ENCODE results near the gene ESYT2.

Gene ESYT2

DNA sequence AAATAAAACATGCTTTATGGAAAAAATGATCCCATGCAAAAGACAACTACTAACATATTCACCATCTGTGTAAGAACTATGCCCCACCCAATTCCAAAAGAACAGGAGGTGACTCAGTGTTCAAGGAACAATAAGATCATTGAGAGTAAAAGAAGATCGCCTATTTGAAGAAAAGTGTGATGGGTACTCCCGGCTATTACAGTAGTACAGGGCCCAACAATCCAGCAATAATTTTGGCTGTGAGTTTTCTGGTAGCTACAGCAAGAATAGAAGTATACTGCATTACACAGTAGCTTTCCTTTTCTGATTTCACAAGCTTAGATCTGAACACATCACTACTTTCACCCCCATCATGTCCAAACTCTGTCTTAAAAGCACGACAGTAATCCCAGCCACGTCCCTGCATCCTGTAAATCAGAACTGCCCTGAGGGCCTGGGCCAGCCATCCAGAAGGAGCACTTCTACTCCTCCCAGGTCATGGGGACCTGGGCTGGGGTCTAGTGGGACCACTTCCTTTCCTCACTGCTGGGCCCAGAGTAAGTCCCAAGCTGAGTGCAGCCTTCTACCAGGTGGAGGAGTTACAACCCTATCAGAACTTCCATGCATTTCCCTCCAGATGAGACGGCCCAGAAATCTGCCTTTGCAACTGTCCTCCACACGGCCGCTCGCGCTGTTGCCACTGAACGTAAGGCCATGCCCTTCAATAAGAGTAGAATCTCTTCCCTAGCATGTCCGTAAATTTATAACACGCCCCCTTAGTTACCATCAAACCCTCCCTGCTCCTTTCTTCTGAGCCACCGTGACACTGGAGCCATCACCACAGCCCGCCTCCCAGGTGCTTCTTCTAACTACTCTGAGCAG lies 7.9 kb downstream of the ESYT2 start:
- peak; percentile 59 for DNase-seq

DNA sequence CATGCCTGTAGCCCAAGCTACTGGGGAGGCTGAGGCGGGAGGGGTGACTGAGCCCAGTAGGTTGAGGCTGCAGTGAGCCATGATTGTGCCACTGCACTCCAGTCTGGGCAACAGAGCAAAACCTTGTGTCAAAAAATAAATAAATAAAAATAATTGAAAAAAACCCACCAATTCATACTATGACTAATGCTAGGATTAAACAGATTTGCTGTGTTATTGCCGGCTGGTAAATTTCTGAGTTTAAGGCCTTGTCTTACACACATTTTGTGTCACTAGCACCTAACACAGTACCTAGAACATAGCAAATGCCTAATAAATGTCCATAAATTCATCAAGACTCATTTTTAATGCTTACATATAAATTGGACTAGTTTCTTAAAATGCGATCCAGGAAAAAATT lies 8.7 kb downstream of the ESYT2 start:
- DNase-seq: no peak

DNA sequence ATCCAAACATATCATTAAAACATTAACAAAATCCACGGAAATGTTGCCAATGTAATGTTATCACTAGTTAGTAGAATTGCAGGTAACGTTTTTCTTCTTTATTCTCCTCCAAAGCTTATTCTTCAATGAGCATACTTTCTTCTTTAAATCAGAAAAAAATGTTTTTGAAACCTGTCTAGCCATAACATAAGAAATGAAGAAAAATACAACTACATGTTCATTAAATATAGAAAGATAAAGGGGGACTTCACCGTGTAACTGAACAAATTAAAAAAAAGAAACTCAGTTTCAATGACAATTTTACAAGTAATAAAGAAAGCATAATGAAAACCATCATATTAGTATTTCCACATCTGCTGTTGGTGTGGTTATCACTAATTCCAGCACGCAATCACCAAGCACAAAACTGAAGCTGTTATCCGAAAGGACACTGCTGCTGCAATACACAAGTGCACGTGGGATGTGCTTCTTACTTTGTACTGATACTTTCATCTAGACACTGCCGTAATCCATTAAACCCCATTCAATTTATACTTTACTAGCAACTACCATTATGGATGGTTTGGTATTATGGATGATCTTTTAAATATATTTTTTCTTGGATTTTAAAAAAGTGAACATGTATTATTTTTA lies 9.6 kb downstream of the ESYT2 start:
- DNase-seq: peak; percentile 36

DNA sequence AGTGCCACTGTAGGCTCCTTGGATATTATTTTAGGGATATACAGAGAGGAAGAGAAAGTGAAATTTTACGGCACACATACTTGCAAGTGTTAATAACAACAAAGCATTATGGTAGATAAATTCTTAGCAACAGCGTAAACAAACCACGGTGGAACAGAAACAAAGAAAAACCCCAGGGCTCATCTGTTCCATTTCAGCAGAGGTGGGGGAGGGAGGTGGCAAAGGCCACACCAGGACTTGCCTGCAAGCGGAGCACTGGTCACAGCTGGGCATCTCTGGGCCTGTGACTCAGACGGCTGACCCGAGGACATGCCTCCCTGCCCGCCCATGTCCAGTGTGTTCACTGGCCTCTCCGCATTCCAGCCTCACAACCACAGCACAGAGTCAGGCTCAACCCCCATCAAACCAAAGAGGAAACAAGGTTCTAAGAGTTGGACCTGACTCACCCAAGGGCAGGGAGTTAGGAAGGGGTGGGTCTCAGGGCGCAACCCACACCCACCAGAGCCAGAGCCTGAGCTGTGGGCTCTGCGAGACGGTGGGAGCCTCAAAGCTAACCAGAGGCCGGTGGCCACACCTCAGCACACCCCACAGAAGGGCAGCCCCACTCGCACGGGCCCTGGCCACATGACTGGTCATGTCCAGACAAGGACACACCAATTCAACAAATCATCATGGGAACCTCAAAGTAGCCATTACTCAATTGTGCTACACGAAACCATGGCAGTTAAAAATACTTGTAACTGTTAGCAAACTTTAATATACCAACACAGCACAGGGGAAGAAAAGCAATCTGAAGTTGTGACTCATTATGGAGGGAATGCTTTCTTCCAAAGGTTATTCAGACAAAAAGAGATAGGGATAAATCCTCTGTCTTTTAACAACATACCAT lies 10.7 kb downstream of the ESYT2 start:
- DNase-seq: peak; percentile 82

DNA sequence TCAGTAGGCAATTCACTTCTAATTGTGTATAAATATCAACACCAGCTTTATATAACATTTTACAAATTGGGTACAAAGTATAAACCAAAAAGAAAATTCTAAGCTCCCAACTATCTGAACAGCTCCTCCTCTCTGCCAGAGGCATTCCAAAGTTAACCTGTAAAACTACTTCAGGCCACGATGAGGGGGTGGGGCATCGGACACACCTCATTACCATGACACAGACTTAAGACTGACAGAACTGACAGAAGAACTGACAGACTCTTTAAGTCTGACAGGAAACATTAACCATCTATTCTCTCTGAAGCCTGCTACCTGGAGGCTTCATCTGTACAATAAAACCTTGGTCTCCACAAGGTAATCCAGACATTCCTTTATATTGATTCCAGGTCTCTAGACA lies 12.3 kb downstream of the ESYT2 start:
- DNase-seq: peak; percentile 49

DNA sequence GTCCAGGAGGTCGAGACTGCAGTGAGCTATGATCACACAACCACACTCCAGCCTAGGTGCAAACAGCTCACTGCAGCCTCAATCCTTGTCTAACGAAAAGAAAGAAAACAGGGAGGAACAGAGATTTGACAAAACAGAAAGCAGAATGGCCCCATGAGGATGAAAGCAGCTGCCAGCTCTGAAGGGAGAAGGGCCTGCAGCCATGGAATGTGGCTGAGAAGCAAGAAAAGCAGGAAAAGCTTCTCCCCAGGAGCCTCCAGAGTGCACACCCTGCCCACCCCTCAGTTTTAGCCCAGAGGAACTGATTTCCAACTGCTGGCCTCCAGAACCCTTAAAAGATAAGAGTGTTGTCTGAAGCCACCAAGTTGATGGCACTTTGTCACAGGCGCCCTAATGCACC lies 13.0 kb downstream of the ESYT2 start:
- DNase-seq: peak; percentile 47

DNA sequence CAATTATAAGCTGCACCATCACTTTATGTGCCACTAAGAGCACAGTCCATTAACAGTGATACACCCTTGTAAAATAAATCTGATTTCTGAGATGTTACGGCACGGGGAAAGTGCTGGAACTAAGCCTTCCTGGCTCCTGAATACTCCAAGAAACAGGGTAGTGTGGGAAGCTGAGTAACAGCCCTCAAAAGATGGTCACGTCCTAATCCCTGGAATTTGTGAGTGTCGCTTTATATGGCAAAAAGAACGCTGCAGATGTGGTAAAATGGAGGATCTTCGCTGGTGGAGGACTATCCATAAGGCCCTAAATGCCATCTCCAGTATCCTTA lies 13.5 kb downstream of the ESYT2 start:
- no peak for DNase-seq

DNA sequence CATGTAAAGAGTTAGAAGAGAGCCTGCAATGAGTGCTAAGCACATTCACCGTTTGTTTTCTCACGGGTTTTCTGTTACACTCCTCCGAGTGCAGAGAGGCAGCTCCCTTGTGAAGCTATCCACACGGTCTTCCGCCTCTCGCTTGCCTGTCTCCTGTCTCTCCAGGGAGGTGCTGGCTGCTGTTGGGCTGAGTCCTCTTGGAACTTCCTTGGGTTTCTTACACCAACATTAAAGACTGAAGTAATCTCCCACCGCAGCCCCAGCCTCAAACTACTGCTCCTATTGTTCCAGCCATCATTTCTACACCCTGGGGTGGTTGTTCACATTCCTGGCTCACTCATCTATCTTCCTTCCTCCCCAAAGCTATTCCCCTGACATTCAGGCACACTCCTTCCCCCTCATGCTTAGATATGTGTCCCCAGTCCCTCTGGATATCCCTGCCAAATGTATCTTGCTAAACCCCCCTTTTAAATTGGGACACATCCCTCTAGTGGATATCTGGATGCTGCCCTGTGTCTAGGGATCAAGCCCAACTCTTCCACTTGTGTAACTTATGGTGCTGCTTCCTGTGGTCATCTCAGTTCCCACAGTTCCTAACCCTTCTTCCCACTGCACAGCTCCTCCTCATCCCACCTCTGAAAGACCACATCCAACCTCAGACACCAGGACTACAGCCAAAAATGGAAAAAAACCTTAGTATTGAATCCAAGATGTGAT lies 14.1 kb downstream of the ESYT2 start:
- peak; percentile 45 for DNase-seq

DNA sequence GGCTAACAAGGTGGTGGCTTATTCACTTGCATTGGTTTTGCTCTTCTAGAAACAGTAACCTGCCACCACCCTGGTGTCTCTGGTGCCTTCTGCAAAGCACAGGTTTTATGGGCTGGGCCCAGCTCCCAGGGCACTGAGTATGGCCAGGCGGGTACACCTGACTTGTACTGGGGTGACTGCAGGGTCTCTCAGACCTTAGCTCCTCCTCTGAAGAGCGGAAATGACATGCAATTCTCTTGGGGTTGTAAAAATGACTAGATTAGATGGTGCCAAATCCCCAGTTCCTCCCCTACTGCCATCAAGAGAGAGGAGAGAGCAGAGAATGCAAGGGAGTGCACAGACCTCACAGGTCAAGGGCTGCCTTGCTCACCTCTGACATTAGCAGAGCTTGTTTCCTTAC lies 14.7 kb downstream of the ESYT2 start:
- DNase-seq: peak; percentile 75

DNA sequence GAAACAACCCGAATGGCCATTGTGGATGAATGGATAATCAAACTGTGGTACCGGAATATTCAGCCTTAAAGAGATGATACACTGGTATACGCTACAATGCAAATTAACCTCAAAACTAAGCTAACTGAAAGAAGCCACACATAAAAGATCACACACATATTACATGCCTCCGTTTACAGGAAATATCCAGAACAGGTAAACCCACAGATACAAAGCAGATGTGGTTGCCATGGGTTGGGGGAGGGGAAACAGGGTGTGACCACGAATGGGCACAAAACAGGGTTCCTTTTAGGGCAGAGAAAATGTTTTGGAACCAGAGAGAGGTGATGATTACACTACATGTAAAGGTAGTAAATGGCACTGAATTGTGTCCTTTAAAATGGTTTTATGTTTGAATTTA lies 16.6 kb downstream of the ESYT2 start:
- no peak for DNase-seq

DNA sequence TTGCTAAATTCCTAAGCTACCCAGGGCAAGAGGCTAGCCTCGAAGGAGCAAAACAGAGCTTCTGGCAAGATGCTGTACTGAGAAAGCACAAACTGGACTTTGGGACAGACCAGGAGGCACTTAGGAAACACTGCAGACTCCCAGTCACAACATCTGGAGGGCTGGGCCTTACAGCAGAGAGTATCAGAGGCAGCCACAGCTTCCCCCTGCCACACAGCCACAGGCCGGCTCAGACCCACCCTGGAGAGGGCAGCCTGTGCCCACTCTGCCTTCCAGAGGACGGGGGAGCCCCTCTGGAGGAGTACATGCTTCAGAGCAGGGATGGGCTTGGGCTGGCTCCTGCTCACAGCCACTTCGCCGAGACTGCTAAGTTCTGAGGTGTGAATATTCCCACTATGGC lies 17.4 kb downstream of the ESYT2 start:
- DNase-seq: no peak

DNA sequence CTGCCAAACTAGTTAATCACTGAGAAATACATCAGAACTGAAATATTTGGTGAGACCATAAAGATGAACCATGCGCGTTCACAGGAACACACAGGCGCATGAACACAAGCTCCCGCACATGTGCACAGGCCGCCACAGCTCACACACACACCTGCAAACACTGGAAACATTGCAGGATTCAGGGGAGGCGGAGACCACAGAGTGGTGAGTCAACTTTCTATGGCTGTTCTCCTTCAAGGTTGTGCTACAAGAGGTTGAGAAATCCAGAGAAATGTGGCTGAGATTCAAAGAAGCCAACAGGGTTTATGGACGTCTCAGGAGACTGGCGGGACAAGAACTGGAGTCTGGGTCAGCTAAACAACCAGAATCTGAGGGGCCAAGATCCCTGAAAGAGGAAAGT lies 17.8 kb downstream of the ESYT2 start:
- peak; percentile 78 for DNase-seq

DNA sequence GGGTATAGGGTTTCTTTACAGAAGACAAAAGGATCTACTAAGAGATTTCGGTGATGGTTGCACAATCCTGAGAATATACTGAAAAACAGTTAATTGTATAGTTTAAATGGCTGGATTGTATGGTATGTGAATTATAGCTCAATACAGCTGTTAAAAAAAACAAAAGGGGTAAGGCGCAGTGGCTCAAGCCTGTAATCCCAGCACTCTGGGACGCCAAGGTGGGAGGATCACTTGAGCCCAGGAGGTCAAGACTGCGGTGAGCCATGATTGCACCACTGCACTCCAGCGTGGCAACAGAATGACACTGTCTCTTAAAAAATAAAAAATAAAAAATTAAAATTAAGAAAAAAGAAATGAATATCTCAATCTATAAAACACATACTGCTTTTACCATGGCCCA lies 18.5 kb downstream of the ESYT2 start:
- DNase-seq: no peak

DNA sequence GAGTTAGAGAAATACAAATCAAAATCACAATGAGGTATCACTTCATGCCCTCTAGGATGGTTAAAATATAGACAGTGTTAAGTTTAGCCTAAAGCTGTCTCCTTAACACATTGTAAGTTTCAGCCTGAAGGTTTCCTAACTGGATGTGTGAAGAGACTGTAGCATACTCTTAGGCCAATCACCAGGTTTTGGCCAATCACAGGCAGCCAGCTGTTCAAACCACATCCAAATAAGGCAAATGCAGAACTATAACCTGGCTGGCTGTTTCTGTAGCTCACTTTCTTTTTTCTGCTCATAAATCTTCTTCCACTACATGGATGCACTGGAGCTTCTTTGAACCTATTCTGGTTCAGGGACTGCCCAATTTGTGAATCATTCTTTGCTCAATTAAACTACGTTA lies 19.7 kb downstream of the ESYT2 start:
- DNase-seq: no peak

DNA sequence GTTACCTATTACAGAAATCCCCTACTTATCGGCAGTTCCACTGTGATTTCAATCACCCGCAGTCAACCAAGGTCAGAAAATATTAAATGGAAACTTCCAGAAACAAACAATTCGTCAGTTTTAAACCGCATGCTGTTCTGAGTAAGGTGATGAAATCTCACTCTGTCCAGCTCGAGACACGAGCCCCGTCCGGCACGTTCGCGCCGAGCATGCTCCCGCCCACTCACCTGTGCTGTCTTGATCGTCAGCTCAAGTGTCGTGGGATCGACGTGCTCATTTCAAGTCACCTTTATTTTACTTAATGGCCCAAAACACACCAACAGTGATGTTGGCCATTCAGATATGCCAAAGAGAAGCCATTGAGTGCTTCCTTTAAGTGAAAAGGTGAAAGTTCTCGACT lies 21.2 kb downstream of the ESYT2 start:
- no peak for DNase-seq

DNA sequence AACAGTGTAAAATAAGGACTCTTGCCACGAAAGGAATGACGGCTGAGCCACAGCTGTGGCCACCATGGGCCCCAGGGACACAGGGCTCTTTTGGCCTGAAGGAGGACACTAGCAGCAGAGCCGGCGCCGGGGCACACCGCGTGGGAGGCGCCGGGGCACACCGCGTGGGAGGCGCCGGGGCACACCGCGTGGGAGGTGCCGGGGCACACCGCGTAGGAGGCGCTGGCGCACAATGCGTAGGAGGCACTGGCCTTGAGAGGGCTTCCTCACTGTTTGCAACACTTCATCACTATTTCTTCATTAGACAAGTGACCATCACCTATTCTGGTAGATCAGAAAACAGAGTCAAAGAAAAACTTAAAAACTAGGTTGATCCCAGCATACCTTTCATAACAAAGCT lies 23.4 kb downstream of the ESYT2 start:
- DNase-seq: no peak

DNA sequence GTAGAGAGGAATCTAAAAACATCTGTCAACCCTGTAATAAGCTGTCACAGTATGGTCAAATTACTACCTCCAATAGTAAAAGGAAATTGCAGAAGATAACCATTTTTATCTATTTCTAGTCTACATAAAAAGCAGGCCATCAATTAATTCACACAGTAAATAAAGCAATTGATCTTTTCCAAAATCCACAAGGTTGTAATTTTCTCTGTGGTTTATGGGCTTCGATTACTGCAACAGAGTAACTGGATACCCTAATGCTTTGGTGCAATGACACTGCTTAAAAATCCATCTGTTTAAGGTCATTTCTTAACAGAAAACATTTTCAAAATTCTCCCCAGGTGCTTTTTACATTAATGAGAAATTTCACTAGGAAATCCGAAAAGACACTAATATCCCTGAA lies 23.9 kb downstream of the ESYT2 start:
- no peak for DNase-seq

DNA sequence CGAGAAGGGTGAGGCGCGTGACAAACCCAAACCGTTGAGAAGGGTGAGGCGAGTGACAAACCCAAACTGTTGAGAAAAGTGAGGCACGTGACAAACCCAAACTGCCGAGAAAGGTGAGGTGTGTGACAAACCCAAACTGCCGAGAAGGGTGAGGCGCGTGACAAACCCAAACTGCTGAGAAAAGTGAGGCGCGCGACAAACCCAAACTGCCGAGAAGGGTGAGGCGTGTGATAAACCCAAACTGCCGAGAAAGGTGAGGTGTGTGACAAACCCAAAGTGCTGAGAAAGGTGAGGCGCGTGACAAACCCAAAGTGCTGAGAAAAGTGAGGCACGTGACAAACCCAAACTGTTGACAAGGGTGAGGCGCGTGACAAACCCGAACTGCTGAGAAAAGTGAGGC lies 25.0 kb downstream of the ESYT2 start:
- DNase-seq: no peak

DNA sequence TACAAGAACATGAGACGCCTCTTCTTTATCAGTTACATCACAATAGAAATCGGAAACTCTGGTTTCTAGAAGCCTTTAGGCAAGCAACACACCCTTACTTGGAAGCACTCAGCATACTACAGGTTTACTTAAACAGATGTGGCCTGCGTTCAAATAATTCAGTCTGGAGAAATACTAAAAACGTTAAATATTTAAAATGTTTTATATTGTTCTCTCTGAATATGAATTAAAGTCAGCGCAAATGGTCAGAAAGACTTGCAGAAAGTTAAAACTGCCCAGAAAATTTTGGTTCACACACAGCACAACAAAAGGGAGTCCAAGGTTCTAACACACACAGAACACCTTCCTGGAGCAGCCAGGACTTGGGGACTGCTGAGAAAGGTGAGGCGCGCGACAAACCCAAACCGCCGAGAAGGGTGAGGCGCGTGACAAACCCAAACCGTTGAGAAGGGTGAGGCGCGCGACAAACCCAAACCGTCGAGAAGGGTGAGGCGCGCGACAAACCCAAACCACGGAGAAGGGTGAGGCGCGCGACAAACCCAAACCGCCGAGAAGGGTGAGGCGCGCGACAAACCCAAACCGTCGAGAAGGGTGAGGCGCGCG lies 25.8 kb downstream of the ESYT2 start:
- DNase-seq: no peak

DNA sequence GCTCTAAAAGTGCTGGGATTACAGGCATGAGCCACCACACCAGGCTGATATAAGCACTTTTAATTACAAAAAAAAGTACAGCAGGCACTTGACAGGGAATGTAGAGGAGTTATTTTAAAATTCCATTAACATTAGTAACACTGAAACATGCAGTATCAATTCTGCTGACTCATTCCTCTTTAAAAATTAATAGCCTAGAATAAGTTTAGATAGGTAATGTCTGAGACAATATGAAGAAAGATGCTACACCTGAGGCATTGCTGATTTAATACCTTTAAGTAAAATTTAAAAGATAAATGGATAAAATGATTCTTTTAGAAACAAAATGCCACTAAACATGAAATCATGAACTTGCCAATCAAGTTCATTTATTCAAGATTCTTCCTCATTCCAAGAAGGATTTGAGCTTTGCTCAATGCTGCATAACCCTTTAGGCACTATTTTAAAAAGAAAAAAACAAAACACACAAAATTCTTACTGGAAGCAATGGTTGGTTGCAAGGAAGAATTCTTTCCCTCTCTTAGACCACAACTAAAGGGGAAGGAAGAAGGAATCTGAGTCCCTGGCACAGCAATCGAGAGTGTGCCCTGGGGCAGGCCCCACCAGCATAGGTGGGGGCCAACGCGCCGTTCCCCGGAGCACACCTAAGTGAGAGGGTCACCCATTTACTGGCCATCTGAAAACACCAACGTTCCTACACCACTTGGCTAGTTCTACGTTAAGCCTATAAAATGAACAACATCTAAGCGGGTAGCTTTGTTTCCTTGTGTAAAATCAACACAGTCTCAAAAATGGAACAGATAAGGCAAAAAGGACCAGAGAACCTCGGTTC lies 26.6 kb downstream of the ESYT2 start:
- DNase-seq: no peak

DNA sequence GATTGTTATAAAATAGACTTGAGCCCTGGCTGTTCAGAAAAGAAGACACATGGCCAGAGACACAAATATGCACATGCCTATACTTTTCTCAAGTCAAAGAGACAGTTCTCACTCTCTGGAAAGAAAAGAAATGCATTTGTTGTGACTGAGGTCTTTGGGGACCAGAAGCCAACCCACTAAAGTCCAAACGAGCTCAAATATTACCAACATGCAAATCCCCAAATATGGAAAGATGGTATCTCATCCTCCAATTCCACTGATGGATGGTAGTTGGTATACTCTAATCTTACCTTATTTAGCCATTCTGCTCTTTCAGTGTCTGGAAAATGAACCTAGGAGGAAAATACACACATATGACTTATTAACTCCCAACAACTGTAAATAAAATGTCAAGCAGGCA lies 30.6 kb downstream of the ESYT2 start:
- DNase-seq: no peak

DNA sequence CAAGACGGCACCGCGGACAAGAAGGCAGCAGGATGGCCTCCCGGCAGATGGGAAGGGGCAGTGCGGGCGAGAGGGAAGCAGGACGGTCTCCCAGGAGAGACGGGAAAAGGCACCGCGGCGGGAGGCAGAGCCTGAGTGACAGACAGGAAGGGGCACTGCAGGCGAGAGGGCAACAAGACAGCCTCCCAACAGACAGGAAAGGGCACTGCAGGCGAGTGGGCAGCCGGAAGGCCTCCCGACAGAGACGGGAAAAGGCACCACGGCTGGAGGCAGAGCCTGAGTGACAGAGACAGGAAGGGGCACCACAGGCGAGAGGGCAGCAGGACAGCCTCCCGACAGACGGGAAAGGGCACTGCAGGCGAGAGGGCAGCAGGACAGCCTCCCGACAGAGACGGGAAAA lies 32.6 kb downstream of the ESYT2 start:
- DNase-seq: no peak

All from activated CD8-positive, alpha-beta memory T cell treated with anti-CD3 and anti-CD28 coated beads, Interleukin-2, amount 50 U/mL, for 48 hours (primary cell).